Activated CD4-positive, alpha-beta T cell treated with anti-CD3 and anti-CD28 coated beads, Interleukin-2, amount 50 U/mL, for 48 hours (primary cell): ENCODE results near the gene PAQR5.
"Not testable (repeated sequence)": the region's sequence is repeated elsewhere in the genome, so short reads cannot be mapped to it uniquely, and the experiment has no call there.

ENCODE experiments used
- DNase-seq, 2 experiments: peaks; one replicate each; pipeline ENCODE4 v3.0.0-alpha.2; 2020

The PAQR5 gene

DNA sequence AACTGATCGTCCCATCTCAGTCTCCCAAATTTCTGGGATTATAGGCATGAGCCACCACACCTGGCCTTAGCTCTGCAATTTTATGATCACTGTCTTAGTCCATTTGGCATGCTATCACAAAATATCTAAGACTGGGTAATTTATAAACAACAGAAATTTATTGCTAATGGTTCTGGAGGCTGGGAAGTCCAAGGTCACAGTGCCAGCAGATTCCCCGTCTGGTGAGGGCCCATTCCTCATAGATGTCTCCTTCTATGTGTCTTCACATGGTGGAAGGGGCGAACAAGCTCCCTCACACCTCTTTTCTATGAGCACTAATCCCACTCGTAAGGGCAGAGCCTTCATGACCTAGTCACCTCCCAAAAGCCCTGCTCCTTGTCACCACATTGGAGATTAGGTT is 60.1 kb downstream of the PAQR5 start:
- DNase-seq = no peak

DNA sequence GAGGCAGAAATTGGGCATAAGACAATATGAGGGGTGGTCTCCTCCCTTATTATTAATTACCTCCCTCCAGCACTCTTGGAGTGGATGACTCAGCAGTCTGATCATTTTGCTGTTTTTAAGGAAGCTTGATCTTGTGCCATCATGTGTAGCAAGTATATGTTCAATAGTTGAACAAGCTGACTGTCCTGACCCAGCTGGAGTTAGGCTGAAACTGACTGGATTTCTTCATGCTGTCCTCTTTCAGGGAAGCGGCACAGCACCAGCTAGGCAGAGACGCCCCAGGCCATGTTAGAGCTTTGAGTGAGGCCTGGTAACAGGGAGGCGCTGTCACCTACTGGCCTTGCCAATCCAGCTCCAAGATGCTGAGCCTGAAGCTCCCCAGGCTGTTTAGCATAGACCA is 61.0 kb downstream of the PAQR5 start:
- no peak for DNase-seq

- DNase-seq = no peak
Measured at GRCh38 chr15:69360642-69361041, 61.9 kb downstream of the PAQR5 start.

DNA sequence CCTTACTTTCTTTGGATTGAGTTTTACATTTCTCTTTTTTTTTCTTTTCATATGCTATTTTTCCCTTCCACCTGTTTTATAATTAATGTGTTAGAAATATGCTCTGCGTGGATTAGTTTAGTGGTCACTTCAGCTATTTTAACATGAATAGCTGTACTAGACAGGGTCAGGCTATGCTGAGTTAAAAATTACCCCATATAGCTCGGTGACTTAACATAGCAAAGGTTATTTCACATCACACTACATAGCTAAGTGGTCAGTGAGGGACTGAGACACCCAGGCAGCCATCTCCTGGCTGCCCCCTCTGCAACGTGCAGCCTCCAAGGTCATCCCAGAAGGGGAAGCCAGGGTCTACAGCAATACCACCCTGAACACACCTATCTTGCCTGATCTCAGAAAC is 68.5 kb downstream of the PAQR5 start:
- no peak for DNase-seq

DNA sequence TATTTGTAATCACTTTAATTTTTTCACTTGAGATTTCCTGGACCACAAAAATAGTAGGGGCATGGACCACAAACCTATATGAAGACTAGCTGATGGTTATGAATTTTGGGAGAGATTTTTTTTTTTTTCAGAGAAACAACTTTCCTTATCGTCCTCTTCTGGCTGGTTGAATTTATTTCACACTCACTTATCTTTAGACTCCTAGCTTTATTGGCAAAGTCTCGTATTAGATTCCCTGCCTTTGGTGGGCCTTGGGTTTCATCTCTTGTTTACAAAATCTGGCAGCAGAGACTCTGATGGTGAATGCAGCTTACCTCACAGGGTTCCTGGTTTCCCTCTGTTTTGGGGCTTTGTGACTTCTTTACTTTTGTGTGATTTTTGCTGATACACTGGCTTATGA is 70.9 kb downstream of the PAQR5 start:
- no peak for DNase-seq

GRCh38 chr15:69373406-69373805 is 74.7 kb downstream of the PAQR5 start:
- DNase-seq = no peak

DNA sequence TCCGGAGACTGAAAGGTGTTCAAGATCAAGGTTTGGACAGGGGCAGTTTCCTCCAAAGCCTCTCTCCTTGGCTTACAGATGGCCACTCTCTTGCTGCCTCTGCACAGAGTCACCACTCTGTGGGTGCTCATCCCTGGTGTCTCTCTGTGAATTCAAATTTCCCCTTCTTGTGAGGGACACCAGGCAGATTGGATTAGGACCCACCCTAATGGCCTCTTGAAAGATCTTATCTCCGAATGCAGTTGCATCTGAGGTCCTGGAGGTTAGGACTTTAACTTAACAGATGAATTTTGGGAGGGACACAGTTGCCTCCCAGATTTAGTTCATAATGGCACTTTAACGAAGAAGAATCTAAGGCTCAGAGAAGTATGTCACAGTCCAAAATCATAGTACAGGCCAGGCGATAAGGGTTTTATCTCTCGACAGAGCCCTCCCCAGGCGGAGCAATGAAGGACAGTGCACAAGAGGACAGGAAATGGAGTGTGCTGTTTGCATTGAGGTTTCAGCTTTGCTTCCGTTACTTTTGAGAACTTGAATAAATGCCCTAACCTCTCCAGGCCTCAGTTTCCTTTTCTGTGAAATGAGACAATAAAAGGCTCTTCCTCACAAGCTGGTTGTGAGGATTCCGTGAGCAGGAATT is 76.6 kb downstream of the PAQR5 start:
- DNase-seq = no peak

- DNase-seq = no peak
Measured at GRCh38 chr15:69377216-69377970, 78.7 kb downstream of the PAQR5 start.

DNA sequence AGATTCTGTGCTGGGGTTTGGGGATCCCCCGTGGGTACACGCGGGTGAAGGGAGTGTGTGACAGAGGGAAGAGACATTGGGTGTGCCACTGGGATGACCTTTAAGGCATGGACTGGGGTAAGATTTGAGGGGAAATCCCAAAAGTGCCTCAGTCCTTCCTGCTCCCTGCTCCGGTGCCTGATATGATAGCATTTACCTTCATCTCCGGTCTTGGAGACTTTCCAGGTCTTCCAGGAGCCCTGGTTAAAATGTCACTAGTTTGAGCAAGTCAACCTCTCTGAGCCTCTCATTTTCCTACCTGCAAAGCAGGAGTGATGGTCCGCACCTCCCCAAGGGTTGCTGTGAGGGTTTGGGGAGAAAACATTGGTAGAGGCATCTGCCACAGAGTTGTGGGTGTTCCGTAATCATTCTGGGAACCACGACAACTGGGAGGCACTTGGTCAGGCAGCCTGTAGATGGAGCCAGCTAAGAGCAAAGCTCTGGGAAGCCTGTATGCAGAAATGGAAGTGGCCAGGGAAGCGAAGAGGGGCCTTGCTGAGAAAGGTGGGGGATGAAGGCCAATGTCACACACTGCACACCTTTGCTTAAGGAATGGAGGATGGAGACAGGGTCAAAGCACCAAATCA is 81.5 kb downstream of the PAQR5 start:
- DNase-seq = no peak

DNA sequence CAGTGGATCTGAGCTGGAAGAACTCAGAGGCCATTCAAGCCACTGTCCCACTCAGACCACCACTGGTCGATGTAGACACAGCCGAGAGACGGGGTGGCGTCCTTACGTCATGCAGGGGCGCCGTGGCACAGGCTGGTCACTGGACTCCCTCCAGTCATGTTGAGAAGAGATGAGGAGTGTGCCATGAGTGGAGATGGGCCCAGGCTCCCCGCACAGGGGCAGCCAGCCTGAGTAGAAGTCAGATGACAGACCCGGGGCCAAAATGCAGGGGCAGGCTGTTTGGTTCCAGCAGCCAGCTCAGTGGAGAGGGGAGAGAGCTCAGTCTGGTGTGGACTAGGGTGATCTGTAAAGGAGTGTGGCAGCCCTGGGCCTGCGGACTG is 82.0 kb downstream of the PAQR5 start:
- no peak for DNase-seq

DNA sequence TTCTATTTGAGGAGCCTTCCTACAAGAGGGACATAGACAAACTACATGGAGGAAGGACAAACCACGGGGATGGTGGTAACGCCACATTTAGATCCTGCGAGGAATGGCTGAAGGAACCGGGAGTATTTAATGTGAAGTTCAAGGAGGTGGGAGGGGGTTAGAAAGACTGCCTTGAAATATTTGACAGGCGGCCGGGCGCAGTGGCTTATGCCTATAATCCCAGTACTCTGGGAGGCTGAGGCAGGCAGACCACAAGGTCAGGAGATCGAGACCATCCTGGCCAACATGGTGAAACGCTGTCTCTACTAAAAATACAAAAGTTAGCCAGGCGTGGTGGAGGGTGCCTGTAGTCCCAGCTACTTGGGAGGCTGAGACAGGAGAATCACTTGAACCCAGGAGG is 83.5 kb downstream of the PAQR5 start:
- DNase-seq = not testable (repeated sequence)

GRCh38 chr15:69384066-69384465 is 85.4 kb downstream of the PAQR5 start:
- DNase-seq = not testable (repeated sequence)

GRCh38 chr15:69384626-69385598 is 86.2 kb downstream of the PAQR5 start:
- DNase-seq = no peak

GRCh38 chr15:69385831-69386230 is 87.1 kb downstream of the PAQR5 start:
- no peak for DNase-seq

GRCh38 chr15:69386284-69386683 is 87.6 kb downstream of the PAQR5 start:
- no peak for DNase-seq

DNA sequence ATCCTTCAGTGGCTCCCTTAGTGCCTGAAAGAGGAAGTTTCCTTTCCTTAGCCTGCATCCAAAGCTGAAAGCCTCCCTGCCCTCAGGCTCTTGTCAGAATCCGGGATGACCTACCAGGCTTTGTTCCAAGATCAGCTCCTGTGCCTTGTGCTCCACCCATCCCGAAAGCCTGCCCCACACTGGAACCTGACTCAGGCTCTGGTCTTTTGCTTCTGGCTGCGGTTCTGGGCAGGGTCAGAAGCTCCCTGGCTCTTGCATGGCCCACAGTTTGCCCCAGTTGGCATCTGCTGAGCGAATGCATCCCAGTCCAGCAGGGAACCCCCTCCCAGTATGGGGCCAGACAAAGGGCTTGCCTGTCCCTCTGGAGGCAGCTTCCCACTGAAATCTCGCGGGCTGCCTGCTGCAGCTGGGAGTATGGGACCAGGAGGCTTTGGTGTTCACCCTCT is 89.6 kb downstream of the PAQR5 start:
- no peak for DNase-seq

DNA sequence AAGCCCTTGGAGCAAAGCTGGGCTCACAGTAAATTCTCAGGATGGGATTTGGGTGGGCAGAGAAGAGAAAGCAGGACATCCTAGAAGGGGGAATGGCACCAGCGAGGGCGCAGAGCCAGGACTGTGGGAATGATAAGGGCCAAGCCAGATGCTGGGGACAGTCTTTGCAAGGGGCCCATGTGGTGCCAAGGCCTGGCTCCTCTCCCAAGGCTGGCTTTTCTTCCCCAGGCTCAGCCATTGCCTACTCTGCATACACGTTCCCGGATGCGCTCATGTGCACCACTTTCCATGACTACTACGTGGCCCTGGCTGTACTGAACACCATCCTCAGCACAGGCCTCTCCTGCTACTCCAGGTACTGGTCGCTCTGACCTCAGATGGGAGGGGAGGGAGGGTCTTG is 90.7 kb downstream of the PAQR5 start:
- DNase-seq = no peak

DNA sequence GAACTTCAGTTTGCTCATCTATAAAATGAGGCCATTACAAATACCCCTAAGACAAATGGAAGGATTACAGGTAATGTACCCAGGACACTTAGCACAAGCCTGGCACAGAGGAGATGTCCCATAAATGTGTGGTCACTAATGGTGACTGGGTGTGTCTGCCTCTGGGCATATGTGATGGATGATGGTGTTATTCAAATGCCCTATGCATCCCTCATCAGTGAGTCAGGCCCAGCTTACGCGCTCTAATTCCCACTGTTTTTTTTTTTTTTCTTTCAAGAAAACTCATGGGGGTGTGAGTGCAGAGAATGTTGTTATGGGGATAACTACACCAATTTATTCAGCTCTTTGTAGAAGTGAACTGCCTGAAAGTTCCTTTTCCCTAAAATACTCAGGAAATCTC is 91.9 kb downstream of the PAQR5 start:
- no peak for DNase-seq

DNA sequence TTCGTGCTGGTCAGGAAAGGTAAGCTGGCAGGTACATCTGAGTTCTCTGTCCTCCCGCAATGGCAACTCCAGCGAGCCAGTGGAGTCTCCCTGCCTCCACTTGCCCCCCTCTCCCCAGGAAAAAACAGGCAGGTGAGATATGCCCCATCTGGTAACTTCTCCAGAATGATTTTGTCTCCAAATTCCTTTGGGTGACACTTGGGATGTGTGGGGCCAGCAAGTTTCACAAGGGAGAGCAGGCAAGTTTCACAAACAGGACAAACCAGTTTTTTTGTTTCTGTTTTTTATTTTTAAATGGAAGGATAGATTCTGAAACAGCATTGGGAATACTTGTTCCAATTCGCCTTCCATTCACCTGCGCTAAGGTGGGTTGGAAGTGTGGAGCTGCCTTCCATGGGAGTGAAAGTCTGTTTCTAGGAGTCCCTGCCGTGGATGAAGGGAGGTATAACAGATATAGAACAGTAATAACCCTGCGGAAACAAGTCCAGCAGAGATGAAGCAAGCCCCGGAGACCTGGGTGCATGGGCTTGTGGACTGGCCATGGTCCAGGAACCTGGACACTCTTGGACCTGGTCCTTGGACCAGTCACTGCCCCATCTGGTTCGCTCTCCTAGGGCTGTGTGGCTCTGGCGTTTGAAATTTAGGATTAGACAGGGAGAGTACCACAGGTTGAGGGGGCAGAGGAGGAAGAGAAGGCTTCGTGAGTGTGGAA is 92.5 kb downstream of the PAQR5 start:
- DNase-seq = no peak

DNA sequence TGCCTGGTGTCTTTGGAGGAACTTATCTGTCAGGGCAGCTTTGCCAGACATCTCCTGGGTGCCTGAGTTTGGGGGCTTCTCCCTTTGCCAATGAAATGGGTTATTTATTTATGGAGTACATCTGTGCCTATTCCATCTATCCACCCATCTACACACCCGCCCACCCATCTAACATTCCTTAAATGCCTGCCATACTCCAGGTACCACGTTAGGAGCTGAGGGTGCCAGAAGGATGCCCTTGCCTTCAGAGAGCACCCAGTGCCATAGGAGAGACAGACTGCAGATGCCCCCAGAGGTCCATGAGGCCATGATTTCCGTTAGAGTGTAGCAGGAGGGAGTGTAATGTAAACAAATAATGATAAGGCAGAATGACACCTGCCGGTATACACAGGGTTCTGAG is 93.6 kb downstream of the PAQR5 start:
- no peak for DNase-seq

- DNase-seq = no peak
Measured at GRCh38 chr15:69393831-69394491, 95.2 kb downstream of the PAQR5 start.
